PC-9 (cell line): ENCODE measurements around the gene ABCD3.

Source experiments
- EZH2 ChIP-seq: fragments of 200-600 bp; sonication (generic); IDR thresholded peaks from 2 replicates; pipeline ENCODE4 v1.8.0; 2017; ENCODE audit warnings: antibody characterized with exemption, low read depth
- TF ChIP-seq, protein P1 (sequence below): fragments of 200-600 bp; sonication (generic); conservative IDR thresholded peaks from 2 replicates; pipeline ENCODE4 v1.6.1; 2017; ENCODE audit warnings: mixed run types, antibody characterized with exemption, mild to moderate bottlenecking, moderate library complexity

DNA sequence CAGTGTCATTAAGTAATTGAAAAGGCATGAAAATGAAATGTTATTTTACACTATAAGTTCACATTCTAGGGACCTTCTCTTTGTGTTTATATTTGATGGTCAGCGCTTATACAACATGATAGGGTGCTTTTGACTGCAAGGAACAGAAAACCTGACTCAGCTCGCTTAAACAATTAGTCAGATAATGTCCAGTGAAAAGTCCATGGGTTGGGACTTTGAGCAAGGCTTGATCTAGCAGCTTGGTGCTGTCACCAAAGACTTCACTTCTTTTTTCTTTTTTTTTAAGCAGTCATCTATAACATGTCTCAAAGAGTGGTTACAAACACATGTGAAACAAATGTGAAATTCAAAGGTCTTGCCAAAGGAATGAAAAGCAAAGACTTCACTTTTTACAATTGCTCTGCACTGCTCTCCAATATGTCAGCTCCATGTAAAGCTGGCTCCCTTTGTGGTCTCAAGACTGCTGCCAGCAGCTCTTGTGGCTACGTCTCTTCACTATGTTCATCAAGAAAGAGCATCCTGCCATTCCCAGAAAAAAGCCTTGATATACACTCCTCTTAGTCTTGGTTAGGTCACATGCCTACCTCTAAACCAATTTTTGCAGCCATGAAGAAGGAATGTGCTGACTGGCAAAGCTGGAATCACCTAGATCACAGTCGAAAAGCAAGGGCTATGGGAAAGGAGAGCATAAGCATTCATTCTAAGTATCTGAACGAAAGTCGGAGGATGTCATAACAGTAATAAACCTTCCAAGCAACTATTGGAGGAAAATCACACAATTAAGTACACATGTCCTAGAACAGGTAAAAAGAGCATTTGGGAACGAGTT lies 108.2 kb downstream of the ABCD3 start:
- TF ChIP-seq, protein P1, sequence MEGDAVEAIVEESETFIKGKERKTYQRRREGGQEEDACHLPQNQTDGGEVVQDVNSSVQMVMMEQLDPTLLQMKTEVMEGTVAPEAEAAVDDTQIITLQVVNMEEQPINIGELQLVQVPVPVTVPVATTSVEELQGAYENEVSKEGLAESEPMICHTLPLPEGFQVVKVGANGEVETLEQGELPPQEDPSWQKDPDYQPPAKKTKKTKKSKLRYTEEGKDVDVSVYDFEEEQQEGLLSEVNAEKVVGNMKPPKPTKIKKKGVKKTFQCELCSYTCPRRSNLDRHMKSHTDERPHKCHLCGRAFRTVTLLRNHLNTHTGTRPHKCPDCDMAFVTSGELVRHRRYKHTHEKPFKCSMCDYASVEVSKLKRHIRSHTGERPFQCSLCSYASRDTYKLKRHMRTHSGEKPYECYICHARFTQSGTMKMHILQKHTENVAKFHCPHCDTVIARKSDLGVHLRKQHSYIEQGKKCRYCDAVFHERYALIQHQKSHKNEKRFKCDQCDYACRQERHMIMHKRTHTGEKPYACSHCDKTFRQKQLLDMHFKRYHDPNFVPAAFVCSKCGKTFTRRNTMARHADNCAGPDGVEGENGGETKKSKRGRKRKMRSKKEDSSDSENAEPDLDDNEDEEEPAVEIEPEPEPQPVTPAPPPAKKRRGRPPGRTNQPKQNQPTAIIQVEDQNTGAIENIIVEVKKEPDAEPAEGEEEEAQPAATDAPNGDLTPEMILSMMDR: no peak
- no peak for TF ChIP-seq EZH2
